GM23338 (cell line): ENCODE data around the gene RIPK4. TPM values are rescaled to one million over a fixed set of nuclear protein-coding genes. Genes with fewer than 3 reads are reported as not detected.

ENCODE experiments used
- ATAC-seq: fragments of 200-7000 bp; cut with Tn5 transposase; 3 replicates; pipeline ENCODE4 v1.9.1; 2020
- DNase-seq: peaks from one replicate; pipeline ENCODE4 v3.0.0-alpha.2; 2015; ENCODE audit warnings: low spot score
- H2AFZ ChIP-seq: fragments of 200-600 bp; sonication (generic); 2 replicates; pipeline ENCODE4 v1.8.0; 2016; ENCODE audit warnings: antibody characterized with exemption, mild to moderate bottlenecking, moderate library complexity
- H3F3A ChIP-seq: fragments of 200-600 bp; sonication (generic); replicated peaks from 2 replicates; pipeline ENCODE4 v1.8.0; 2017; ENCODE audit warnings: antibody characterized with exemption, mixed run types, low read depth
- H3K27ac ChIP-seq: fragments of 200-600 bp; sonication (generic); 2 replicates; pipeline ENCODE4 v1.6.1; 2016; ENCODE audit warnings: low read depth
- H3K27me3 ChIP-seq: fragments of 200-600 bp; sonication (generic); 2 replicates; pipeline ENCODE4 v1.8.0; 2016; ENCODE audit warnings: mild to moderate bottlenecking, mixed run types, moderate library complexity; ENCODE audit not compliant: insufficient read depth
- H3K36me3 ChIP-seq: fragments of 200-600 bp; sonication (generic); 2 replicates; pipeline ENCODE4 v1.8.0; 2016; ENCODE audit warnings: mild to moderate bottlenecking; ENCODE audit not compliant: insufficient read depth
- H3K4me1 ChIP-seq: fragments of 200-600 bp; sonication (generic); 2 replicates; pipeline ENCODE4 v1.8.0; 2016; ENCODE audit warnings: mild to moderate bottlenecking, moderate library complexity; ENCODE audit not compliant: insufficient read depth
- H3K4me2 ChIP-seq: fragments of 200-600 bp; sonication (generic); 2 replicates; pipeline ENCODE4 v1.7.1; 2017; ENCODE audit warnings: mixed run types
- H3K4me3 ChIP-seq: fragments of 200-600 bp; sonication (generic); 2 replicates; pipeline ENCODE4 v1.6.1; 2016; ENCODE audit warnings: mixed run types
- H3K79me2 ChIP-seq: fragments of 200-600 bp; sonication (generic); replicated peaks from 2 replicates; pipeline ENCODE4 v1.8.0; 2017; ENCODE audit warnings: mild to moderate bottlenecking; ENCODE audit not compliant: insufficient read depth
- H3K9me2 ChIP-seq: fragments of 200-600 bp; sonication (generic); 2 replicates; pipeline ENCODE4 v1.8.0; 2017; ENCODE audit not compliant: insufficient read depth
- H4K20me1 ChIP-seq: fragments of 200-600 bp; sonication (generic); replicated peaks from 2 replicates; pipeline ENCODE4 v1.8.0; 2017; ENCODE audit warnings: mild to moderate bottlenecking; ENCODE audit not compliant: insufficient read depth
- H3K27ac Mint-ChIP-seq: 2 replicates; pipeline ENCODE4 v1.8.0; 2020; ENCODE audit warnings: inconsistent platforms, mild to moderate bottlenecking, moderate library complexity, mixed read lengths
- H3K27me3 Mint-ChIP-seq: 3 replicates; pipeline ENCODE4 v1.8.0; 2022; ENCODE audit warnings: low read depth, mild to moderate bottlenecking, moderate library complexity, mixed read lengths, inconsistent platforms; ENCODE audit not compliant: insufficient read depth, poor library complexity
- H3K36me3 Mint-ChIP-seq: 3 replicates; pipeline ENCODE4 v1.8.0; 2021; ENCODE audit warnings: low read depth, mild to moderate bottlenecking, inconsistent platforms, moderate library complexity, mixed read lengths
- H3K4me1 Mint-ChIP-seq: 3 replicates; pipeline ENCODE4 v1.8.0; 2020; ENCODE audit warnings: mild to moderate bottlenecking, inconsistent platforms, mixed read lengths
- H3K4me3 Mint-ChIP-seq: 3 replicates; pipeline ENCODE4 v1.8.0; 2021; ENCODE audit warnings: moderate library complexity, mild to moderate bottlenecking, inconsistent platforms, mixed read lengths
- H3K9me3 Mint-ChIP-seq: 3 replicates; pipeline ENCODE4 v1.8.0; 2020; ENCODE audit warnings: moderate library complexity, mild to moderate bottlenecking, inconsistent platforms, mixed read lengths
- CTCF ChIP-seq, 2 experiments: fragments of 200-600 bp in 1 of 2; sonication (generic) in 1 of 2; conservative IDR thresholded peaks; 2 replicates each; pipeline versions ENCODE4 v1.5.1 to v1.6.1; 2016 to 2017; ENCODE audit warnings: antibody characterized with exemption in 2 of 2, low read depth in 2 of 2, mild to moderate bottlenecking in 2 of 2, moderate library complexity in 1 of 2
- ETS1 ChIP-seq: IDR thresholded peaks from 2 replicates; pipeline ENCODE4 v1.6.1; 2016; ENCODE audit warnings: antibody characterized with exemption
- EZH2 ChIP-seq: fragments of 200-600 bp; sonication (generic); IDR thresholded peaks from one replicate; pipeline ENCODE4 v1.8.0; 2017; ENCODE audit warnings: antibody characterized with exemption, mild to moderate bottlenecking, low read depth; ENCODE audit not compliant: unreplicated experiment
- NANOG ChIP-seq: IDR thresholded peaks from 2 replicates; pipeline ENCODE4 v1.6.1; 2016; ENCODE audit warnings: antibody characterized with exemption, borderline replicate concordance
- ZNF114 ChIP-seq: fragments of 250-450 bp; sonication (Bioruptor Pico); IDR thresholded peaks from 2 replicates; pipeline ENCODE4 v1.5.0; 2020; ENCODE audit warnings: mild to moderate bottlenecking, moderate library complexity
- polyA plus RNA-seq: library from polyadenylated mRNA; unstranded; fragments of >200 nt; fragmentation: Nextera tagmentation; extraction: Ambion mirVana; gene quantifications from 2 replicates; pipeline ENCODE4 v1.2.1, GENCODE V29; 2016
- total RNA-seq: library from RNA; depleted of rRNA; stranded (reverse); fragments of >200 nt; shearing (Covaris generic); gene quantifications from 2 replicates; pipeline ENCODE4 v1.2.3, GENCODE V29; 2014

RIPK4 gene
- total and polyA plus RNA-seq, 2 experiments from 2014 or later = 2.5 to 9.9 TPM

DNA sequence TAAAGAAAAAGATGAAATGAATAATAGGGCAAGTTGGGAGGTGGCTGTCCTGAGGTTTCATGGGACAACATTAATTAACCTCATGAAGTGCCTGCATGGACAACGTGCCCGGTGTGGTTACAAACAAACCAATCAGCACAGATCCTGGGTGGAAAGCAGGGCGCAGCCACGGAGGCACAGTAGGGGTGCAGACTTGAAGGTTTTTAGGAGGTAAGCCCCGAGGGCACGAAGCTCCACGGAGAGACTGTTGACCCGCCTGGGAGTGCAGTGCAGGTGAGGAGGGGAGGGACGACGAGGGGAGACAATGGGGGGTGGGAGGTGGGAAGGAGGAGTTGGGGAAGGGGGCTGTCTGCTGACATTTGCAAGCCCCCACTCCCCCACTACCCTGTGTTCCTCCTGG, 2.3 kb upstream of the RIPK4 start:
- no peak for TF ChIP-seq ETS1
- no peak for TF ChIP-seq ZNF114 (CRISPR knock-in tag)
- no peak for TF ChIP-seq CTCF (conservative IDR thresholded peaks at IDR 0.05; ENCODE audit: low read depth in 2 of 2)
- TF ChIP-seq EZH2 = peak; percentile 45
- ATAC-seq (no peak), DNase-seq (no peak)
- peaks cover 84% of the 10 kb centered on the region for H3K27me3 ChIP-seq
- H3K27me3 Mint-ChIP-seq = peaks cover 85% of the 10 kb centered on the region
- H3K27ac ChIP-seq = no peak overlapping the region
- H4K20me1 ChIP-seq = peaks cover 17% of the 10 kb centered on the region
- H3K4me2 ChIP-seq = peak overlapping the region; percentile 93
- H2AFZ ChIP-seq = no peak overlapping the region
- H3K36me3 Mint-ChIP-seq = no peaks in the 10 kb centered on the region; the same call in 2 of the 3 replicates
- H3K9me3 Mint-ChIP-seq = 0 out of 3 replicates have a peak, but pooled peaks cover 2% of the 10 kb centered on the region
- H3K9me2 ChIP-seq = no peaks in the 10 kb centered on the region
- H3K4me3 ChIP-seq = peak overlapping the region; percentile 77
- peaks cover 67% of the 10 kb centered on the region for H3K4me1 Mint-ChIP-seq
- H3K27ac Mint-ChIP-seq = no peak overlapping the region
- H3K36me3 ChIP-seq = no peaks in the 10 kb centered on the region; the same call in 1 of the 2 replicates
- H3K4me3 Mint-ChIP-seq = peak overlapping the region; percentile 79
- H3K79me2 ChIP-seq = peaks cover 17% of the 10 kb centered on the region
- H3K4me1 ChIP-seq = peaks cover 38% of the 10 kb centered on the region
- H3F3A ChIP-seq = no peaks in the 10 kb centered on the region; the same call in 1 of the 2 replicates

DNA sequence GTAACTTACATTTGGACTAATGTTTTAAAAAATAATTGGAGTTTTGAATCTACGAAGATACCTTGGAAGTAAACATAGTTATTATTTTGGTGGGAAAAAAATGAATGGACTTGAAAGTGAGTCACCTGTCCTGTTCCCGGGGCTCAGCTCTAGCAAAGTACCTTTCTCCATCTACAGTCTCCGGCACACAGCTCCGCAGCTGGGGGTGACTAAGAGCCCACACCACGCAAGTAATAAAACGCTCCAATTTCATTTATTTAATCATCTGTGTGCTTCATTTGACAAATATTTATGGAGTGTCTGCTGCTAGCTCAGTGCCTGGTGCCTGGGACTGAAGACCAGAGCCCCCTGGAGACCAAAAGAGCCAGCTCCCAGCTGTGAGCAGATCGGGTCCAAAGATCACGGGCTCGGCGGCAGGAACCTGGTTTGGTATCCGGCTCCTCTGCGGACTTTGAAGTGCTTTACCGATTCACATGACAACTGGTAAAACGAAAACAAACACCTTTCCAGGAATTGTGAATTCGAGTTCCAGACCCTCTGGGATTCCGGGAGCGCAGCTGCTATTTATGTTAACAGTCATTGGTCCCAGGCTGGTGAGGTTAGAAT, 1.7 kb upstream of the RIPK4 start:
- no peak overlapping the region for H2AFZ ChIP-seq
- DNase-seq (peak; percentile 91), ATAC-seq (peak; percentile 22)
- H3K4me3 ChIP-seq = peak overlapping the region; percentile 77
- peak overlapping the region; percentile 93 for H3K4me2 ChIP-seq
- H3K27ac ChIP-seq = no peak overlapping the region
- H3K4me1 ChIP-seq = peaks cover 44% of the 10 kb centered on the region
- no peaks in the 10 kb centered on the region; the same call in 1 of the 2 replicates for H3K36me3 ChIP-seq
- Mint-ChIP-seq H3K9me3 (0 out of 3 replicates have a peak, but pooled peaks cover 2% of the 10 kb centered on the region), H3K4me1 (peaks cover 72% of the 10 kb centered on the region), H3K27ac (no peak overlapping the region), H3K27me3 (peaks cover 90% of the 10 kb centered on the region), H3K36me3 (no peaks in the 10 kb centered on the region; the same call in 2 of the 3 replicates), H3K4me3 (peak overlapping the region; percentile 79)
- H3K79me2 ChIP-seq = peaks cover 17% of the 10 kb centered on the region
- no peaks in the 10 kb centered on the region for H3K9me2 ChIP-seq
- H3F3A ChIP-seq = no peaks in the 10 kb centered on the region; the same call in 1 of the 2 replicates
- TF ChIP-seq NANOG (no peak), CTCF (conservative IDR thresholded peaks at IDR 0.05; ENCODE audit: low read depth in 2 of 2) (peak; percentile 32 to 34; a peak in 3 of 4 replicates)
- peaks cover 19% of the 10 kb centered on the region for H4K20me1 ChIP-seq
- peaks cover 90% of the 10 kb centered on the region for H3K27me3 ChIP-seq
